ENCODE results near the gene DNAJC5G.

Gene DNAJC5G

GRCh38 chr2:27322766-27323595 is 47.7 kb downstream of the DNAJC5G start, which contains the start of gene MPV17:
Gene MPV17, minus strand, starts transcription at chr2:27323097. Its CDS starts 580 bp downstream, at chr2:27322517.
- TF ChIP-seq CTCF (IDR thresholded peaks at IDR 0.05; ENCODE audit: insufficient read depth, low read depth, low read length, missing control alignments) = no peak
- peak; percentile 95 for DNase-seq (ENCODE audit: low read depth)

DNA sequence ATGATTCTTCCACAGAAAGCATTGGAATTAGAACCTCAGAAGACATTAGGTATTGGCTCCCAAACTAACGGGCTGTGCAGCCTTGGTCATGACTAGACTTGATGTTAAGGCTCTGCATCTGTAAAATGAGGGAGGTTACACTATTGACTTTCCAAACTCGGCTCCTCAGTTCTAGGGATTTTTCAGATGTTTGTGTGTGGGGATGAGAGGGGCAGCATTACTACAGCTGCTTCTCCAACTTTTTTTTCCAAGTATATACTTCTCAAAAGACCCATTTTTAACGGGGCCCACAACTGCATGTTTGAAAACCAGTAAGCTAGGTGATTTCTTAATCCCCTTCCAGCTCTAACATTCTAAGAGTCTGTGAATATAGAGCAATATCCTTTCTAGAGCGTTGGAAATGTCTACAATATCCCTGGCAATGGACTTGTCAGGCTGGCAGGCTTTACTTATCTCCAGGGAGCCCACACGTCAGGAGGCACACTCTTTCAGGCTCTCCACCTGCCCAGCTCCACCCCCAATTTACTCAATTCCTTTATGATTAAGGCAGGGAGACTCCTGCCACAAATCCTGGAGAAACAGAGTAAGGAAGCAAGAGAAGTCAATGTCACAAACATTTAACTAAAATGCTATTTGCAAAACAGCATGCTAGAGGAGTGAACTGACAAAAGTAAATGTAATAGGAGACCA is 48.5 kb downstream of the DNAJC5G start:
- DNase-seq (ENCODE audit: low read depth) = no peak
- peak overlapping the region; percentile 68 for H3K4me3 ChIP-seq (ENCODE audit: low read depth, low read length)
- no peak for TF ChIP-seq CTCF (IDR thresholded peaks at IDR 0.05; ENCODE audit: insufficient read depth, low read depth, low read length, missing control alignments)

More at GRCh38 chr2:27322766-27323595, 47.7 kb downstream of the DNAJC5G start, which contains the start of gene MPV17:
- peak within 1 kb of the TSS; percentile 68 for H3K4me3 ChIP-seq (ENCODE audit: low read depth, low read length)

- TF ChIP-seq CTCF (IDR thresholded peaks at IDR 0.05; ENCODE audit: insufficient read depth, low read depth, low read length, missing control alignments) = no peak
- no peak for DNase-seq (ENCODE audit: low read depth)
- H3K4me3 ChIP-seq (ENCODE audit: low read depth, low read length) = no peak overlapping the region
Measured at GRCh38 chr2:27324720-27325119, 49.5 kb downstream of the DNAJC5G start.

Data from GM12865 (cell line).